H9 (cell line): ENCODE data around the gene MROH2A. TPM values are rescaled to one million over a fixed set of nuclear protein-coding genes. Genes with fewer than 3 reads are reported as not detected.

Experiments
- DNase-seq: peaks from one replicate; pipeline ENCODE4 v3.0.0-alpha.2; 2017
- H2AFZ ChIP-seq: one replicate; pipeline ENCODE4 v1.6.1; 2013; ENCODE audit warnings: mild to moderate bottlenecking, low read length, control low read depth, moderate library complexity
- H2AK5ac ChIP-seq: 2 replicates; pipeline ENCODE4 v1.6.1; 2013; ENCODE audit warnings: low read length, control low read depth, mixed read lengths; ENCODE audit not compliant: insufficient read length
- H2BK120ac ChIP-seq: one replicate; pipeline ENCODE4 v1.6.1; 2013; ENCODE audit warnings: low read depth, mild to moderate bottlenecking, low read length, control low read depth, inconsistent platforms; ENCODE audit not compliant: poor library complexity, severe bottlenecking
- H2BK12ac ChIP-seq: 2 replicates; pipeline ENCODE4 v1.6.1; 2013; ENCODE audit warnings: low read length, control low read depth, mixed read lengths, low read depth; ENCODE audit not compliant: insufficient read length
- H2BK15ac ChIP-seq: 2 replicates; pipeline ENCODE4 v1.6.1; 2013; ENCODE audit warnings: low read depth, low read length, control low read depth
- H2BK20ac ChIP-seq: one replicate; pipeline ENCODE4 v1.6.1; 2013; ENCODE audit warnings: low read depth, mild to moderate bottlenecking, low read length, control low read depth, inconsistent platforms; ENCODE audit not compliant: poor library complexity, severe bottlenecking
- H2BK5ac ChIP-seq: 2 replicates; pipeline ENCODE4 v1.6.1; 2013; ENCODE audit warnings: low read length, control low read depth, mixed read lengths; ENCODE audit not compliant: insufficient read length
- H3K14ac ChIP-seq: 2 replicates; pipeline ENCODE4 v1.6.1; 2013; ENCODE audit warnings: low read length, control low read depth; ENCODE audit not compliant: insufficient read depth
- H3K18ac ChIP-seq: 2 replicates; pipeline ENCODE4 v1.6.1; 2013; ENCODE audit warnings: low read depth, mild to moderate bottlenecking, mixed read lengths, low read length, control low read depth; ENCODE audit not compliant: insufficient read length
- H3K23ac ChIP-seq: 2 replicates; pipeline ENCODE4 v1.6.1; 2013; ENCODE audit warnings: low read length, control low read depth, mixed read lengths, low read depth; ENCODE audit not compliant: insufficient read length
- H3K23me2 ChIP-seq: 2 replicates; pipeline ENCODE4 v1.6.1; 2013; ENCODE audit warnings: low read depth, mild to moderate bottlenecking, mixed read lengths, low read length, control low read depth; ENCODE audit not compliant: insufficient read length, poor library complexity, severe bottlenecking
- H3K27ac ChIP-seq: 2 replicates; pipeline ENCODE4 v1.5.1; 2013; ENCODE audit warnings: low read length, control low read depth, mixed read lengths, low read depth; ENCODE audit not compliant: insufficient read length
- H3K27me3 ChIP-seq: 2 replicates; pipeline ENCODE4 v1.6.1; 2013; ENCODE audit warnings: low read length, control low read depth, inconsistent platforms; ENCODE audit not compliant: insufficient read depth
- H3K4ac ChIP-seq: 2 replicates; pipeline ENCODE4 v1.6.1; 2013; ENCODE audit warnings: low read depth, mild to moderate bottlenecking, control low read depth, inconsistent platforms, low read length, moderate library complexity
- H3K4me1 ChIP-seq: 2 replicates; pipeline ENCODE4 v1.6.1; 2013; ENCODE audit warnings: low read length, control low read depth, inconsistent platforms; ENCODE audit not compliant: insufficient read depth
- H3K4me2 ChIP-seq: 2 replicates; pipeline ENCODE4 v1.6.1; 2013; ENCODE audit warnings: low read length, control low read depth, mixed read lengths; ENCODE audit not compliant: insufficient read length, insufficient read depth
- H3K56ac ChIP-seq: 2 replicates; pipeline ENCODE4 v1.6.1; 2013; ENCODE audit warnings: low read depth, mild to moderate bottlenecking, mixed read lengths, low read length, control low read depth; ENCODE audit not compliant: insufficient read length
- H3K79me1 ChIP-seq: 2 replicates; pipeline ENCODE4 v1.6.1; 2013; ENCODE audit warnings: low read depth, mild to moderate bottlenecking, moderate library complexity, low read length, control low read depth, inconsistent platforms; ENCODE audit not compliant: insufficient read depth, poor library complexity, severe bottlenecking
- H3K79me2 ChIP-seq: 2 replicates; pipeline ENCODE4 v1.6.1; 2013; ENCODE audit warnings: low read length, control low read depth, inconsistent platforms; ENCODE audit not compliant: insufficient read depth
- H3K9ac ChIP-seq: 2 replicates; pipeline ENCODE4 v1.6.1; 2013; ENCODE audit warnings: low read length, control low read depth, mixed read lengths; ENCODE audit not compliant: insufficient read length; ENCODE audit errors: extremely low read depth
- H3K9me3 ChIP-seq: one replicate; pipeline ENCODE4 v1.6.1; 2013; ENCODE audit warnings: low read depth, low read length, inconsistent platforms; ENCODE audit not compliant: control insufficient read depth
- H3T11ph ChIP-seq: one replicate; pipeline ENCODE4 v1.6.1; 2013; ENCODE audit warnings: mild to moderate bottlenecking, low read length, control low read depth, inconsistent platforms
- H4K20me1 ChIP-seq: one replicate; pipeline ENCODE4 v1.6.1; 2013; ENCODE audit not compliant: control insufficient read depth, insufficient read length, insufficient read depth
- H4K5ac ChIP-seq: 2 replicates; pipeline ENCODE4 v1.6.1; 2013; ENCODE audit warnings: low read depth, mild to moderate bottlenecking, mixed read lengths, low read length, control low read depth; ENCODE audit not compliant: insufficient read length
- H4K8ac ChIP-seq: replicated peaks from 2 replicates; pipeline ENCODE4 v1.6.1; 2013; ENCODE audit warnings: low read length, control low read depth, mixed read lengths, low read depth; ENCODE audit not compliant: insufficient read length
- H4K91ac ChIP-seq: 2 replicates; pipeline ENCODE4 v1.6.1; 2013; ENCODE audit warnings: low read depth, mild to moderate bottlenecking, moderate library complexity, mixed read lengths, low read length, control low read depth; ENCODE audit not compliant: insufficient read length
- H3K27ac Mint-ChIP-seq, 3 experiments: 2 replicates in 2 of 3; 3 replicates in 1 of 3; pipeline ENCODE4 v1.8.0; 2020 to 2021; ENCODE audit warnings: mixed read lengths in 3 of 3, mild to moderate bottlenecking in 1 of 3, moderate library complexity in 1 of 3
- H3K27me3 Mint-ChIP-seq: 2 replicates; pipeline ENCODE4 v1.8.0; 2021; ENCODE audit warnings: low read depth, mild to moderate bottlenecking, moderate library complexity, mixed read lengths
- H3K36me3 Mint-ChIP-seq, 3 experiments: 2 replicates in 2 of 3; 3 replicates in 1 of 3; pipeline ENCODE4 v1.8.0; 2020 to 2021; ENCODE audit warnings: low read depth in 3 of 3, mixed read lengths in 3 of 3; ENCODE audit not compliant: insufficient read depth in 1 of 3
- H3K4me1 Mint-ChIP-seq, 2 experiments: 2 replicates each; pipeline ENCODE4 v1.8.0; 2020; ENCODE audit warnings: mixed read lengths in 2 of 2
- H3K4me3 Mint-ChIP-seq, 2 experiments: 2 replicates in 1 of 2; 3 replicates in 1 of 2; pipeline ENCODE4 v1.8.0; 2020 to 2021; ENCODE audit warnings: mild to moderate bottlenecking in 2 of 2, mixed read lengths in 2 of 2, moderate library complexity in 1 of 2
- H3K9me3 Mint-ChIP-seq, 2 experiments: 2 replicates in 1 of 2; 3 replicates in 1 of 2; pipeline ENCODE4 v1.8.0; 2020; ENCODE audit warnings: mild to moderate bottlenecking in 2 of 2, mixed read lengths in 2 of 2, moderate library complexity in 1 of 2
- WGBS: extraction: QIAGEN DNeasy Blood & Tissue Kit; methylation state at CpG from one replicate; pipeline ENCODE4 v1.1.7; 2013; ENCODE audit warnings: missing lambda C conversion rate, low lambda C conversion rate, mixed read lengths; ENCODE audit not compliant: insufficient read length; ENCODE audit errors: extremely low coverage; 5-methylcytosine and 5-hydroxymethylcytosine counted together
- total RNA-seq: library from RNA; stranded (reverse); gene quantifications from 2 replicates; pipeline ENCODE4 v1.2.1, GENCODE V29; 2021
- TF ChIP-seq, protein P1 (sequence below): fragments of 200-600 bp; sonication (generic); conservative IDR thresholded peaks from 3 replicates; pipeline ENCODE4 v1.8.0; 2021; ENCODE audit warnings: antibody characterized with exemption, mild to moderate bottlenecking

Gene MROH2A
- total RNA-seq, 1 experiment from 2014 or later: not detected

DNA sequence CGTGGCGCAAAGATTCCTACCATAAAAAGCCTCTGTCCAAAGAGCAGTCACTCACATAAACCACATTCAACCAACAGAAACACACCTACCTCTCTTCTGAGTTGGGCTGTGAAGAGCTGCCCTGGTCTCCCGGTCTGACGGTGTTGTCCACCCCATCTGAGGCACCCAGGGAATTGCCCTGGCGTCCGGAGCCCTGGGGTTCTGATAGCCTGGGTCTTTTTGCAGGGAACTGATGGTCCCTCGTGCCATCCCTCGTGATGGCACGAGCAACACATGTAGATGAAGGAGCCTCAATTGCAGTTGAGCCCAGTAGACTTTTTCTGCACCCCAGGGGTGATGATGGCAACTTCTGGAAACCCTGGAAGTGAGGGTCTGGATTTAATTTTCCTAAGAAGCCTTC is 62.4 kb downstream of the MROH2A start:
- H3K27me3 Mint-ChIP-seq: no peaks in the 10 kb centered on the region

More for the DNA sequence above, 62.4 kb downstream of the MROH2A start:
- DNase-seq: no peak
- Histone ChIP-seq H3K4me2 (no peak overlapping the region), H2AK5ac (no peak overlapping the region), H2BK20ac (no peak overlapping the region), H2BK5ac (no peak overlapping the region), H3K79me1 (peaks cover 13% of the 10 kb centered on the region), H3K4me1 (no peaks in the 10 kb centered on the region), H3K23ac (no peak overlapping the region), H3K4ac (no peak overlapping the region), H3K23me2 (no peaks in the 10 kb centered on the region), H3K56ac (no peak overlapping the region), H2AFZ (no peak overlapping the region), H4K8ac (no peak overlapping the region), H3K9me3 (no peaks in the 10 kb centered on the region), H2BK15ac (no peak overlapping the region), H4K5ac (no peak overlapping the region), H4K91ac (no peak overlapping the region), H3K27ac (no peak overlapping the region), H3K79me2 (peaks cover 24% of the 10 kb centered on the region; the same call in 1 of the 2 replicates), H3T11ph (no peak overlapping the region), H4K20me1 (peaks cover 4% of the 10 kb centered on the region), H3K14ac (no peak overlapping the region), H3K9ac (no peak overlapping the region), H2BK12ac (no peak overlapping the region), H3K18ac (no peak overlapping the region), H3K27me3 (no peaks in the 10 kb centered on the region), H2BK120ac (no peak overlapping the region)
- Mint-ChIP-seq H3K4me3 (no peak overlapping the region), H3K9me3 (no peaks in the 10 kb centered on the region), H3K27ac (peak overlapping the region in 2 of 3 experiments; percentile 54 to 74; a peak in 2 of 7 replicates), H3K4me1 (peaks cover 18 to 19% of the 10 kb centered on the region in 2 experiments), H3K36me3 (peaks cover 87 to 100% (median 100%) of the 10 kb centered on the region in 3 experiments)
- TF ChIP-seq, protein P1, sequence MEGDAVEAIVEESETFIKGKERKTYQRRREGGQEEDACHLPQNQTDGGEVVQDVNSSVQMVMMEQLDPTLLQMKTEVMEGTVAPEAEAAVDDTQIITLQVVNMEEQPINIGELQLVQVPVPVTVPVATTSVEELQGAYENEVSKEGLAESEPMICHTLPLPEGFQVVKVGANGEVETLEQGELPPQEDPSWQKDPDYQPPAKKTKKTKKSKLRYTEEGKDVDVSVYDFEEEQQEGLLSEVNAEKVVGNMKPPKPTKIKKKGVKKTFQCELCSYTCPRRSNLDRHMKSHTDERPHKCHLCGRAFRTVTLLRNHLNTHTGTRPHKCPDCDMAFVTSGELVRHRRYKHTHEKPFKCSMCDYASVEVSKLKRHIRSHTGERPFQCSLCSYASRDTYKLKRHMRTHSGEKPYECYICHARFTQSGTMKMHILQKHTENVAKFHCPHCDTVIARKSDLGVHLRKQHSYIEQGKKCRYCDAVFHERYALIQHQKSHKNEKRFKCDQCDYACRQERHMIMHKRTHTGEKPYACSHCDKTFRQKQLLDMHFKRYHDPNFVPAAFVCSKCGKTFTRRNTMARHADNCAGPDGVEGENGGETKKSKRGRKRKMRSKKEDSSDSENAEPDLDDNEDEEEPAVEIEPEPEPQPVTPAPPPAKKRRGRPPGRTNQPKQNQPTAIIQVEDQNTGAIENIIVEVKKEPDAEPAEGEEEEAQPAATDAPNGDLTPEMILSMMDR: no peak
- no CpG with 5 or more reads among the region's 9 CpGs for WGBS
